HUDEP-2 (cell line): ENCODE results near the gene TFCP2L1.
"Not testable (repeated sequence)": the region's sequence is repeated elsewhere in the genome, so short reads cannot be mapped to it uniquely, and the experiment has no call there.

ENCODE experiments used
- DNase-seq, 76 experiments: peaks; one replicate each; lab custom pipeline; 2025; ENCODE audit not compliant: unreplicated experiment in 76 of 76; lab: John Stamatoyannopoulos, UW

The TFCP2L1 gene, protein sequence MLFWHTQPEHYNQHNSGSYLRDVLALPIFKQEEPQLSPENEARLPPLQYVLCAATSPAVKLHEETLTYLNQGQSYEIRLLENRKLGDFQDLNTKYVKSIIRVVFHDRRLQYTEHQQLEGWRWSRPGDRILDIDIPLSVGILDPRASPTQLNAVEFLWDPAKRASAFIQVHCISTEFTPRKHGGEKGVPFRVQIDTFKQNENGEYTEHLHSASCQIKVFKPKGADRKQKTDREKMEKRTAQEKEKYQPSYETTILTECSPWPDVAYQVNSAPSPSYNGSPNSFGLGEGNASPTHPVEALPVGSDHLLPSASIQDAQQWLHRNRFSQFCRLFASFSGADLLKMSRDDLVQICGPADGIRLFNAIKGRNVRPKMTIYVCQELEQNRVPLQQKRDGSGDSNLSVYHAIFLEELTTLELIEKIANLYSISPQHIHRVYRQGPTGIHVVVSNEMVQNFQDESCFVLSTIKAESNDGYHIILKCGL

DNA sequence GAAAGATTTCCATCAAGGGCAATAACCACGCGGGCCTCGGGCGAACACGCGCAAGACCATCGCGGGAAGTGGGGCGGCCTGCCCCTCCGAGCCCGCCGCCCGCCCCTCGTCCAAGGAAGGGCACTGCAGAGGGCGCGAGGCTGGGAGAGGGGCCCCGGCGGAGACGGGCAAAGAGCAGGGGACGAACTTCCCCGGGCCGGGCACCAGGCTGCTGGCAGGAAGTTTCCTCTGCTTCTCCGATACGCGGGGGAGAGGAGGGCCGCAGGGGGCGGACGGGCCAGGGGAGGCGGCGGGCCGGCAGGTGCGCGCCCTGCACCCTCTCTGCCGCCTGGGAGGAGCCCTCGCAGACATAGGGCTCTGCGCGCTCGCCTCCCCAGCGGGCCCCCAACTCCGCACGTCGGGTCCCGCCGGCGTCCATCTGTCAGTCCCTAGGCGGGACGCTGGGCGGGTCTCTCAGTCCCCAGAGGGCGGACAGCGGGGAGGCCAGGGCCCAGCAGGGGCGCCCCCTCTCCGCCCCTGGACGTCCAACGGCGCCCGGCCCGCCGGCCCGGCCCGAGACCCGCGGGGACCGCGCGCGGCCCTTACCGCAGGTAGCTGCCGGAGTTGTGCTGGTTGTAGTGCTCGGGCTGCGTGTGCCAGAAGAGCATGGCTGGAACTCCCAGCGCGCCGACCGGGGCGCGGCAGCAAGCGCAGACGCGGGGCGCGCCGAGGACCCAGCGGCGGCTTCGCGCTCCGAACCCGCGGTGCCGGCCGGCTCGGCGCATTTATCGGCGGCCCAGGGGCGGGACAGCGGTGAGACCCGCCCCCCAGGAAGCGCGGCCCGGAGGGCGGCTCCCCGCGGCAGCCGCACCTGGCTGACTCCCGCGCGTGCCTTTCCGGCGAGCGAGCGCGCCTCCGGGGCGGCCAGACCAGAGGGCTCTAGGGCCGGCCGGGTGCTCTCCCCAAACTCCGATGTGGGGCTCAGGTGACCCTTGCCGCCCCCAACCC is at the start of gene TFCP2L1:
Gene TFCP2L1 (minus strand): TSS at position 740 of the 987 bp plus-strand sequence. CDS start 93 bp downstream, at position 647.
- DNase-seq, result no peak

- no peak for DNase-seq
Measured at GRCh38 chr2:121333834-121334558, 49.0 kb upstream of the TFCP2L1 start.

GRCh38 chr2:121333231-121333630 is 48.2 kb upstream of the TFCP2L1 start:
- no peak for DNase-seq

GRCh38 chr2:121331324-121331723 is 46.3 kb upstream of the TFCP2L1 start:
- DNase-seq, result not testable (repeated sequence)

DNA sequence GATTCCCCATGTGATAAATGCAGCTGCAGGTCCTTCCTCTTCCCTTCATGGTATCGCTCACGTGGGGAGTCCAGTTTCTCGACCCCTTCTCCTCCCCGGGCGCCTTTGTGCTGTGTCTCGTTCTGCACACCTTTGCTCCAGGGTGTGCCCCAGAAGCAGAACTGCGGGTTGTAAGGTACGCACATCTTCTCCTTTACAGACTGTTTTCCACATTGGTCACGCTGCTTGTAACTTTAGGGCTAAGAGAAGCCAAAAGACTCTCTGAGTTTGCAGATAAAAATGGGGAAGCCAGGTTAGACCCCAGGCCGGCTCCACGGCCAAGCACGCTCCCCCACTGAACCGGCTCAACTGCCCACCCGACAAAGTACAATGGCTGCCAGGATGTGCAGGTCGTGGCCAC is 45.9 kb upstream of the TFCP2L1 start:
- DNase-seq, result no peak

DNA sequence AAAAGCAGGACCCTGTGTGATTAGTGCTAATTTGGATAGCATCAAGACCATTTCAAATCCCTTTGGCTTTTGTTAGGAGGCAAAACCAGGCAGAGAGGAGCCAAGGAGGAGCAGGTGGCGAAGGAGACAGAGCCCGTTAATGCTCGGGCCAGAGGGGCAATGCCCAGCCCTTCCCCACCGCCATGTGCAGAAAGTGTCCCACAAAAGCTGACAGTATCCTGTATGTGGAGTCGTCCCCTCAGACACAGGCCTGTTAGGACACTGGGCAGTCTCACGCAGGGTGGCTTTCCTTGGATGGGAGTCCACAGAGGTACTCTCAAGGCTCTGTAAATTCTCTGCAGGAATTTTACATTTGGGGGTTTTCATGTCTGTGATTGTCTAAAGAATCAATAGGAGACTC is 44.8 kb upstream of the TFCP2L1 start:
- no peak for DNase-seq

DNA sequence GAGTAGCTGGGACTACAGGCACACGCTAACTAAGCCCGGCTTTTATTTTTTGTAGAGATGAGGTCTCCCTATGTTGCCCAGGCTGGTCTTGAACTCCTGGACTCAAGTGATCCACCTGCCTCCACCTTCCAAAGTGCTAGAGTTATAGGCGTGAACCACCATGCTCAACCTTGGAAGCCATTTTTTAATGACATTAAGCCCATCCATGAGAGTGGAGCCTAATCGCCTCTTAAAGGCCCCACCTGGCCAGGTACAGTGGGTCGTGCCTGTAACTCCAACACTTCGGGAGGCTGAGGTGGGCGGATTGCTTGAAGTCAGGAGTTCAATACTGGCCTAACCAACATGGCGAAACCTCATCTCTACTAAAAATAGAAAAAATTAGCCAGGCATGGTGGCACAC is 41.6 kb upstream of the TFCP2L1 start:
- no peak for DNase-seq

- DNase-seq, result no peak
Measured at GRCh38 chr2:121324601-121325000, 39.6 kb upstream of the TFCP2L1 start.

- no peak for DNase-seq
Measured at GRCh38 chr2:121321476-121321875, 36.5 kb upstream of the TFCP2L1 start.

DNA sequence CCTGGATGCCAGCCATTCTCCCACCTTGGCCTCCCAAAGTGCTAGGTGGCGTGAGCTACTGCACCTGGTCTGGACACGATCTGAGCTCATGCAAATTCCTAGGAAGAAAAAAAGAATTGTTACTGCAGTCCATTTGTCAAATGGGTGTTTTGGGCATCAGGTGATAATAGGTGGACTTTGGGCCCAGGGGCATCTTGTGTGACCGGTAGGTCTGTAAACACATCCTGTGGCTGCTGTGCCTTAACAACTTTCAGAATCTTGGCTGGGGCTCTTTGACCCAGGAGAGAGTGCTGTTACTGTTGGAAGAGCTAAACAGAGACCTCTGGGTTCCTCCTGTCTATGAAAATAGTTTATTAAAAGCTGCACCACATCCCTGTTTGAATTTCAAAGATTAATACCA is 34.9 kb upstream of the TFCP2L1 start:
- DNase-seq, result no peak

DNA sequence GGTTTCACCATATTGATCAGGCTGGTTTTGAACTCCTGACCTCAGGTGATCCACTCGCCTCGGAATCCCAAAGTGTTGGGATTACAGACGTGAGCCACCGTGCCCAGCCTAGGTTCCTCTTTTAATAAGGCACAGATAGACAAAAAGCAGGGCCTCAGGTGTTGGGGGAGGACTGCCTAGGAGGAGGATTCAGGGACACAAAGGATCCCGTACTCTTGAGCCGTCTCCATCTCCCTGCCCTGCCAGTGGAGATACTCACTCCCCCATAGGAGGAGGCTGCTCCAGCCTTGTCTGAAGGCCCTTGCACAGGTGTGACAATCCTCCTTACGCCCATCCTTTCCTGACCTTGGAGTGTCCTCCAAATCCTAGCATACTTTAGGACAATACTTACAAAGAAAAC is 32.0 kb upstream of the TFCP2L1 start:
- DNase-seq, result no peak

DNA sequence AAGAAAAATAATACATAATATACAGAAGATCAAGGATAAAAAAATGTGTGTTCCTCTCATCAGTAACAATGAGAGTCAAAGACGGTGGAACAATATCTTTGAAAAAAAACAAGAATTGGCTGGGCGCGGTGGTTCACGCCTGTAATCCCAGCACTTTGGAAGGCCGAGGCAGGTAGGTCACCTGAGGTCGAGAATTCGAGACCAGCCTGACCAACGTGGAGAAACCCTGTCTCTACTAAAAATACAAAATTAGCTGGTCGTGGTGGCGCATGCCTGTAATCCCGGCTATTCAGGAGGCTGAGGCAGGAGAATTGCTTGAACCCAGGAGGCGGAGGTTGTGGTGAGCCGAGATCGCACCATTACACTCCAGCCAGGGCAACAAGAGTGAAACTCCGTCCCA is 28.7 kb upstream of the TFCP2L1 start:
- DNase-seq, result not testable (repeated sequence)

GRCh38 chr2:121309801-121310200 is 24.8 kb upstream of the TFCP2L1 start:
- DNase-seq, result no peak

- no peak for DNase-seq
Measured at GRCh38 chr2:121309323-121309722, 24.3 kb upstream of the TFCP2L1 start.

- DNase-seq, result no peak
Measured at GRCh38 chr2:121307048-121307447, 22.0 kb upstream of the TFCP2L1 start.

DNA sequence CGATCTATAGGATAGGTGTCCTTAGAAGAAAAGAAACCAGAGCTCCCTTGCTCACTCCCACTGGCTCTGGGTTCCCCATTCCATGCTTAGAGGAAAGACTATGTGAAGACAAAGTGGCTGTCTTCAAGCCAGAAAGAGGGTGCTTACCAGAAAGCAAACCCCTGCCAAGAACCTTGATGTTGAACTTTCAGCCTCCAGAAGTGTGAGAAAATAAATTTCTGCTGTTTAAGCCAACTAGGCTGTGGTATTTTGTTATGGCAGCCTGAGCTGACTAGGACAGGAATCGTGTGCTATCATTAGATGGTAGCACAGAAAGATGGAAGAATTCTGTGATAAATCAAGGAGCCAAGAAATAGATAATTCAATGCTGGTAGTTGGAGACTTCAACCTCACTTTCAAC is 19.9 kb upstream of the TFCP2L1 start:
- DNase-seq, result no peak

DNA sequence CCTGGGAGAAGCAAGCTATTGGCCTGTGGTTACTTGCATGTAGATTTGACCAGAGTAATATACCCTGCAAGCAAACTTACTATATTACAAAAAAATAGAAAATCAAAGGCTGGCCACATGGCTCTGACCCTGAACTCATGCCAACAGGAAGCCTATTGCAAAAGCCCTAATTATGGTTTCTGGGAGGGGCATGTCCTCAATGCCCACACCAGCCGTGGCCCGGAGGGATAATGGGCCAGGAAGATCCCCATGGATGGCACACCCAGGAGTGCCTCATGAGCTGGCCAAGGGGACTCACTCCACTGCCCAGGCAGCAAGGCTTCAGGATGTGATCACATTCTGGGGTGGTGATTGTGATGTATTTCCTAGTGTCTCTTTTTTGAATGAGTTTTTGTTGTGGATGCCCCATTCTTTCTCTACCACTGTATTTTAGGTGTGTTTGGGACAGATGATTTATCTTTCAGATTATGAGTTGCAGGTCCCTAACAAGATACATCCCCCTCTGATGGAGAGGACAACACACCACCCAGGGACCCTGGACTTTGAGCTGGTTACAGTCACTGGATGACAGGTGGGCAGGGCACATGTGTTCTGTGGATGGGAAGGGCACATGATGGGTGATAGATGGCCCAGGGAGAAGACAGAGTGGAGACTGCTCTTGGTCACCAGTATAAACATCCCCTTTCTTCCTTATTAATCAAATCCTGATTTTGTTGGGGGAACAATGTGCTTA is 18.7 kb upstream of the TFCP2L1 start:
- DNase-seq, result no peak

DNA sequence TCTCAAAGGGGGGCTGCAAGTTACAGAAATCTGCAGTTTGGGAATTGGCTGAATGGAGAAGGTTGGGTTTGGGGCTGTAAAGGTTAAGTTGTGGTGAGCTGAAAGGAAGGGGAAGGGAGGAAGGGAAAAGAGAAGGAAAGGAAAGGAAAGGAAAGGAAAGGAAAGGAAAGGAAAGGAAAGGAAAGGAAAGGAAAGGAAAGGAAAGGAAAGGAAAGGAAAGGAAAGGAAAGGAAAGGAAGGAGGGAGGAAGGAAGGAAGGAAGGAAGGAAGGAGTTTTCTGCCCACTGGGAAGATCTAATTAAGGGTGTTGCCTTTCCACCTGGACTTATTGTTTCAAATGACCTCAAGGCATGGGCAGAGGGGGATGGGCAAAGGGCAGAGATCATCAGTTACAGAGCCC is 16.2 kb upstream of the TFCP2L1 start:
- DNase-seq, result not testable (repeated sequence)

DNA sequence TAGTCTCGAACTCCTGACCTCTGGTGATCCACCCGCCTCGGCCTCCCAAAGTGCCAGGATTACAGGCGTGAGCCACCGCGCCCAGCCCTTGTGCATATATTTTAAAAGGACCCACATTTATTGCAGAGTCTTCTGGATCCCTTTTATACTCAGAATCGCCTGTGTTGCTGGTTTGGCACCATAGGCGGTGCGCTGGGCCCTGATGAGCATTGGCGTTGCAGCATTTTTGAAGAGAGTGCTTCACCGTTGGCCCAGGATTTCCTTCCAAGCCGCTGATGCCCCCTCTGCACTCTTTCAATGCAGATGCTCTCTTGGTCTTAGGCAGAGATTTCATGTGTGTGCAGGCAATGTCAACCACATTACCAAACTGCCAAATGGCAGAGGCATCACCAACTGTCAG is 13.5 kb upstream of the TFCP2L1 start:
- no peak for DNase-seq

GRCh38 chr2:121297866-121298265 is 12.9 kb upstream of the TFCP2L1 start:
- not testable (repeated sequence) for DNase-seq
